RWPE2 (cell line): ENCODE results near the gene SLC43A2.

Experiments used
- ATAC-seq: fragments of 200-7000 bp; cut with Tn5 transposase; 3 replicates; pipeline ENCODE4 v1.9.1; 2021; ENCODE audit warnings: low read depth
- DNase-seq: peaks from one replicate; pipeline ENCODE4 v3.0.0-alpha.2; 2020; ENCODE audit warnings: low spot score
- H3K27ac ChIP-seq: fragments of 450-650 bp; 2 replicates; pipeline ENCODE4 v1.5.1; 2017; ENCODE audit warnings: mild to moderate bottlenecking; ENCODE audit not compliant: poor library complexity, severe bottlenecking
- H3K27me3 ChIP-seq: fragments of 250-450 bp; sonication (Bioruptor Pico); 2 replicates; pipeline ENCODE4 v1.5.1; 2021; ENCODE audit warnings: mild to moderate bottlenecking, moderate library complexity; ENCODE audit not compliant: insufficient read depth, poor library complexity, severe bottlenecking
- H3K36me3 ChIP-seq: fragments of 250-450 bp; sonication (Bioruptor Pico); 2 replicates; pipeline ENCODE4 v1.5.1; 2020; ENCODE audit warnings: low read depth, mild to moderate bottlenecking, moderate library complexity
- H3K4me1 ChIP-seq: fragments of 250-450 bp; sonication (Bioruptor Pico); 2 replicates; pipeline ENCODE4 v1.5.1; 2021; ENCODE audit warnings: mild to moderate bottlenecking, moderate library complexity; ENCODE audit not compliant: insufficient read depth, poor library complexity, severe bottlenecking
- H3K4me3 ChIP-seq: fragments of 250-450 bp; sonication (Bioruptor Pico); 2 replicates; pipeline ENCODE4 v1.5.1; 2021; ENCODE audit warnings: mild to moderate bottlenecking, moderate library complexity; ENCODE audit not compliant: severe bottlenecking
- H3K9me3 ChIP-seq: fragments of 250-450 bp; sonication (Bioruptor Pico); 2 replicates; pipeline ENCODE4 v1.5.1; 2021; ENCODE audit warnings: mild to moderate bottlenecking, moderate library complexity; ENCODE audit not compliant: severe bottlenecking
- TF ChIP-seq, protein P1 (sequence below): fragments of 450-650 bp; IDR thresholded peaks from one replicate; pipeline ENCODE4 v1.5.1; 2017; ENCODE audit warnings: mild to moderate bottlenecking, moderate library complexity; ENCODE audit not compliant: poor library complexity, severe bottlenecking

SLC43A2 gene

DNA sequence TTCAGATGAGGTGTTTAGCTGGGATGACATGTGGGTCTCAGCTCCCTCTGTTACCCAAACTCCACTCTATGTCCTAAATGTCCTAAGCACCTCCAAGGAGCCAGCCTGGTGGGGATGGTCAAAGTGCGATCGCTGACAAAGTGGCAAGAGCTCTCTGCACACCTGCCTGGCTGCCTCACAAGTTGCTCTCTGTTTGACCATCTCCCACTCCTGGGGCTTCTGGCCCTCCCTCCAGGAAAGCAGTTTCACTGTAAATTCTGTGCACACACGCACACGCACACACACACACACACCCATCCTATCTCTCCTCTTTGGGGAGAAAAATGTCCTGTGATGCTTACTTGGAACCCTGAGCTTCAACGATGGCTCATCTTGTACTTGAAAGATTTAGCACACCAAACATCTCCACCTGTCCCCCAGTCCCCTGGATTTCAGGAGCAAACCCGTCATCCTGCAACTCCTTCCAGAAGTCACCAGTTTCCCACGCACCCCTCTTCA, 67.7 kb downstream of the SLC43A2 start:
- no peaks in the 10 kb centered on the region for H3K4me1 ChIP-seq
- no peaks in the 10 kb centered on the region for H3K9me3 ChIP-seq
- H3K36me3 ChIP-seq: peaks cover 17% of the 10 kb centered on the region
- DNase-seq (no peak), ATAC-seq (no peak)
- no peaks in the 10 kb centered on the region for H3K27me3 ChIP-seq
- no peak overlapping the region for H3K4me3 ChIP-seq
- no peak overlapping the region for H3K27ac ChIP-seq
- TF ChIP-seq, protein P1, sequence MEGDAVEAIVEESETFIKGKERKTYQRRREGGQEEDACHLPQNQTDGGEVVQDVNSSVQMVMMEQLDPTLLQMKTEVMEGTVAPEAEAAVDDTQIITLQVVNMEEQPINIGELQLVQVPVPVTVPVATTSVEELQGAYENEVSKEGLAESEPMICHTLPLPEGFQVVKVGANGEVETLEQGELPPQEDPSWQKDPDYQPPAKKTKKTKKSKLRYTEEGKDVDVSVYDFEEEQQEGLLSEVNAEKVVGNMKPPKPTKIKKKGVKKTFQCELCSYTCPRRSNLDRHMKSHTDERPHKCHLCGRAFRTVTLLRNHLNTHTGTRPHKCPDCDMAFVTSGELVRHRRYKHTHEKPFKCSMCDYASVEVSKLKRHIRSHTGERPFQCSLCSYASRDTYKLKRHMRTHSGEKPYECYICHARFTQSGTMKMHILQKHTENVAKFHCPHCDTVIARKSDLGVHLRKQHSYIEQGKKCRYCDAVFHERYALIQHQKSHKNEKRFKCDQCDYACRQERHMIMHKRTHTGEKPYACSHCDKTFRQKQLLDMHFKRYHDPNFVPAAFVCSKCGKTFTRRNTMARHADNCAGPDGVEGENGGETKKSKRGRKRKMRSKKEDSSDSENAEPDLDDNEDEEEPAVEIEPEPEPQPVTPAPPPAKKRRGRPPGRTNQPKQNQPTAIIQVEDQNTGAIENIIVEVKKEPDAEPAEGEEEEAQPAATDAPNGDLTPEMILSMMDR: no peak

DNA sequence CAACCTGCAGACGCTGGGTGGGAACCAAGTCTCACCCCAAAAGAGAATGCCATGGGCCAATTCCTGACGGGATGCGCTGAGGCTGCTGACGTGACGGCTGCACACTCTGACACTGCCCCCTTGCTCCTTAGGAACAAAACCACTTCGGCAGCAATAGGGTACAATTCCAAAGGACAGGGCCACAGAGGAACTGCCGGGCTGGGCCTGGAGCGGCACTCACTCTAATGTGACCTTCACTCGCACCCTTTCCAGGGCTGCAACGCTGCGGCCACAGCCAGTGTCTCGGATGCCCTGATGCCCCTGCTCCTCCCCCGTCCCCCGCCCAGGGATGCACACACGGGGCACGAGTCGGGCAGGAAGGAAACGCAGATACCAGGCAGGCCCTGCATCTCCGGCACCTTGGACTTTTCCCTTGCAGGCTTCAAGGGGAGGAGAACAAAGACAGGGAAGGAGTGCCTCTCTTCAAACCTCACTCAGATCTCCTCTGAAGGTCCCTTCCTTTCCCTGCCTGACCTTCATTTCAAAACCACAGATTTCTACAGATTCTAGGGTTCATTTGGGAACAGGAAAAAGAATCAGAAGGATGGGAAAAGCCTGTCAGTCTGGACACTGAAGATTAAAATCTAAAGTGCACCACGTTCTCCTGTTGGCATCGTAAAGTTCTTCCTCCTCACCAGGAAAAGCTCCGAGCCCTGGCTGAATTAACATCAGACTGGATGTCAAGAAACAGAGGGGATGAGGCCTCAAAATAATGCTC, 68.4 kb downstream of the SLC43A2 start:
- no peak for DNase-seq
- no peak overlapping the region for H3K4me3 ChIP-seq
- H3K27ac ChIP-seq: no peak overlapping the region

DNA sequence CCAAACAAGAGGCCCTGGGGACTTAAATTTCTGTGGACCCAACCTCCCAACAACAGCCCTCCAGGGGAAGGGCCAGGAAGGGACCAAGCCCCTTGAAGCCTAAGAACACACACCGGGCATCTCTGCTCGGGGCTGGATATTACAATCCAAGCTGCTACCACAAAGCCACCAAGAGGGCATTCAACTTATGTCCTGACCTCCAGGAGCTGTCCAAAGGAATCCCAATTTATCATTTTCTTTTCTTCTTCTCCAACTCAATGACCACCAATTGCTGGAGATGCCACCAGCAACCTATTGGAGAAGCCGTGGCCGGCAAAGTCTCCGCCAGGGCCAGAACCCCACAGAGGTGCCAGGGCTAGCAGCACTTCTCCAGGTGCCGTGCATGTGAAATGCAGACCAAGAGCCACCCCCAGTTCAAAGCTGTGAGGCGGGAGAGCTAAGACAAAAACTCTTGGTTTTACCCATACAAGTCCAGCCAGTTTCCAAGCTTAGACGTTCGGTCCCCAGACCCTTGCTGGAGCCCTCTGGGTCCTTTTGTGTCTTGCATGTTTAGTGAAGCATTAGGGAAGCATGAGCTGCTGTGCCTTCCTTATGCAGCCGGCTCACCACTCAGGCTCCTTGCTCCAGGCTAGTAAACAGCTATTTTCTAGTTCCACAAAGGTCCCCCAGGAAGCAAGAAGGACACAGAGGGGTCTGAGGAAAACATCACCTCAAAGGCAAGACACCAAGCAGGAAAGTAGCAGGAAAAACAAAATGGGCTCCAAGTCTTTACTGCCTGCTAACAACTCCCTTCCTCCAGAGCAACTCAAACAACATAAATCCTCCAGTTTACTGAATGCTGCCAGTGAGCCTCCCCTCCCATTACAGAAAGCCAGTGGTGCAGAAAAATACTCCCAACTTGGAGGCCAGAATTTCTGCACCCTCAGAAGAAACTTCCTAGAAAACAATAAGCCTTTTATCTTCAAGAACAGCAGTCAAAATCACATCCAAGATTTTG, 69.3 kb downstream of the SLC43A2 start:
- DNase-seq (no peak), ATAC-seq (no peak)
- Histone ChIP-seq H3K27ac (no peak overlapping the region), H3K9me3 (no peaks in the 10 kb centered on the region), H3K36me3 (peaks cover 20% of the 10 kb centered on the region), H3K4me1 (no peaks in the 10 kb centered on the region), H3K4me3 (no peak overlapping the region), H3K27me3 (no peaks in the 10 kb centered on the region)
- TF ChIP-seq, protein P1: no peak

More for the DNA sequence above, 68.4 kb downstream of the SLC43A2 start:
- no peaks in the 10 kb centered on the region for H3K4me1 ChIP-seq
- TF ChIP-seq, protein P1: no peak
- peaks cover 20% of the 10 kb centered on the region for H3K36me3 ChIP-seq
- H3K9me3 ChIP-seq: no peaks in the 10 kb centered on the region
- H3K27me3 ChIP-seq: no peaks in the 10 kb centered on the region
- no peak for ATAC-seq

DNA sequence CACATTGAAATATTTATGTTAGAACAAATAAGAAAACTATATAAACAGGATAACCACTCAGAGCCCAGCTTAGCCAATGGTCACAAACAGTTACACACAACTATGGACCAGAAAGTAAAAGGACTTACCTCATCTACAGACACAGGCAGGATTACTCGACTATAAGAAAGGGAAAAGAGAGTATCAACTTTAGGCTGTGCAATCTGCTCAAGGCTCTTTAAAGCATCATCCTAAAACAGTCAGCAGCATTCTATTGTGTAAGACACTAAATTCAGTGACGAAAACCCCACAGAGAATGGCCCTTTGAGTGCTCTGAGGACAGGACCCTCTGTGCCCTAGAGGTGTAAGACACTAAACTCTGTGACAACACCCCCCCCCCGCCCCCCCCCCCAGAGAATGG, 70.2 kb downstream of the SLC43A2 start:
- Histone ChIP-seq H3K27me3 (no peaks in the 10 kb centered on the region), H3K9me3 (no peaks in the 10 kb centered on the region), H3K36me3 (peaks cover 25% of the 10 kb centered on the region), H3K27ac (no peak overlapping the region), H3K4me3 (no peak overlapping the region), H3K4me1 (no peaks in the 10 kb centered on the region)
- TF ChIP-seq, protein P1: no peak
- ATAC-seq: no peak
- DNase-seq: no peak
